Neural progenitor cell (in vitro differentiated cells): ENCODE results near the gene ZC3H4.

ENCODE experiments used
- EZH2phosphoT487 ChIP-seq: fragments of 200-600 bp; sonication (generic); IDR thresholded peaks from 2 replicates; pipeline ENCODE4 v1.6.1; 2017; ENCODE audit warnings: antibody characterized with exemption
- TF ChIP-seq, protein P1 (sequence below): fragments of 200-600 bp; sonication (generic); IDR thresholded peaks from 2 replicates; pipeline ENCODE4 v1.5.1; 2017; ENCODE audit warnings: antibody characterized with exemption, mild to moderate bottlenecking

DNA sequence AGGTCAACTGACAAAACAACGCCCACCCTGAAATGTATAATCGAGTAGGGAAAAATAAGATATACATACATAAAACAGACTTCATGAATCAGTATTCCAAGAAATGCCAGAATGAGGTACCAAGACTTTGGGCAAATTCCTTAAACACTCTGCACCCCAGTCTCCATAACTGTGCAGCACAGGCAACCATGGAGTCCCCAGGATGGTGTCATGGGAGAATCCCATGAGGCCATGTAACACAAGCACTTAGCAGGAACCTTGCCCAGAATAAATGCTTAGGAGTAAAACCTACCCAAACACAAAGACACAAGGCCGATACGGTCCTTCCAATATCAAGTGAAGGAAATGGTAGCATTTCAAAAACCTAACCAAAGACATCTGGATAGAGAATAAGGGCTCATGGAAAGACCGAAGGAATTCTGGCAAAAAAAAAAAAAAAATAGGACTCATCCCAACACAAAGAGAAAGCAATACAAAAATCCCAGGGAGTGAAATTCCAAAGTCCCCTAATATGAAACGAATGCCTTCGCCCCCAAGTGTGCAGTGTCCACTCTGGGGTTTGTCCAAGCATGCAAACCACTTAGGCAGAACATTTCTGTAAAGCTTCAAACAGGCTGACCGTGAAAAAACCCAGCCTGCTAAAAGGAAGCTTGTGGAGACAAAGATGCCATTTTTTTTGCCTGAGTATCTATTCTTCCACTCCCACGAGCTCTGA lies 11.1 kb downstream of the ZC3H4 start:
- TF ChIP-seq, protein P1, sequence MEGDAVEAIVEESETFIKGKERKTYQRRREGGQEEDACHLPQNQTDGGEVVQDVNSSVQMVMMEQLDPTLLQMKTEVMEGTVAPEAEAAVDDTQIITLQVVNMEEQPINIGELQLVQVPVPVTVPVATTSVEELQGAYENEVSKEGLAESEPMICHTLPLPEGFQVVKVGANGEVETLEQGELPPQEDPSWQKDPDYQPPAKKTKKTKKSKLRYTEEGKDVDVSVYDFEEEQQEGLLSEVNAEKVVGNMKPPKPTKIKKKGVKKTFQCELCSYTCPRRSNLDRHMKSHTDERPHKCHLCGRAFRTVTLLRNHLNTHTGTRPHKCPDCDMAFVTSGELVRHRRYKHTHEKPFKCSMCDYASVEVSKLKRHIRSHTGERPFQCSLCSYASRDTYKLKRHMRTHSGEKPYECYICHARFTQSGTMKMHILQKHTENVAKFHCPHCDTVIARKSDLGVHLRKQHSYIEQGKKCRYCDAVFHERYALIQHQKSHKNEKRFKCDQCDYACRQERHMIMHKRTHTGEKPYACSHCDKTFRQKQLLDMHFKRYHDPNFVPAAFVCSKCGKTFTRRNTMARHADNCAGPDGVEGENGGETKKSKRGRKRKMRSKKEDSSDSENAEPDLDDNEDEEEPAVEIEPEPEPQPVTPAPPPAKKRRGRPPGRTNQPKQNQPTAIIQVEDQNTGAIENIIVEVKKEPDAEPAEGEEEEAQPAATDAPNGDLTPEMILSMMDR, result no peak
- no peak for TF ChIP-seq EZH2phosphoT487
